Left renal pelvis (tissue), 4 donors: ENCODE measurements around the gene CADM2. TPM values are rescaled to one million over a fixed set of nuclear protein-coding genes. Genes with fewer than 3 reads are reported as not detected.
"Not testable (repeated sequence)": the region's sequence is repeated elsewhere in the genome, so short reads cannot be mapped to it uniquely, and the experiment has no call there.

ENCODE experiments used
- DNase-seq, 4 donors: peaks; one replicate each; pipeline ENCODE4 v3.0.0-alpha.2; 2013; ENCODE audit warnings: low read depth in 4 of 4, low spot score in 3 of 4
- polyA plus RNA-seq, 4 donors: library from polyadenylated mRNA; unstranded; fragments of 120-200 nt; gene quantifications; one replicate each; pipeline ENCODE4 v1.2.1, GENCODE V29; 2013; ENCODE audit not compliant: insufficient read length in 4 of 4

Gene CADM2
- polyA plus RNA-seq, 4 donors = 0.27 to 6.4 (median 0.70) TPM

GRCh38 chr3:85605066-85605465, 646.3 kb downstream of the CADM2 start:
- no peak for DNase-seq

- no peak for DNase-seq
These were observed 667.9 kb downstream of the CADM2 start for GRCh38 chr3:85626662-85627061.

GRCh38 chr3:85627932-85628331, 669.1 kb downstream of the CADM2 start:
- no peak for DNase-seq

GRCh38 chr3:85631070-85631469, 672.3 kb downstream of the CADM2 start:
- no peak for DNase-seq

GRCh38 chr3:85632921-85633320, 674.1 kb downstream of the CADM2 start:
- DNase-seq = no peak

GRCh38 chr3:85652360-85652759, 693.6 kb downstream of the CADM2 start:
- no peak for DNase-seq

GRCh38 chr3:85660451-85660850, 701.7 kb downstream of the CADM2 start:
- DNase-seq = no peak

- no peak for DNase-seq
These were observed 703.7 kb downstream of the CADM2 start for GRCh38 chr3:85662462-85662861.

- DNase-seq = no peak
These were observed 709.0 kb downstream of the CADM2 start for GRCh38 chr3:85667744-85668143.

GRCh38 chr3:85670634-85671205, 711.9 kb downstream of the CADM2 start:
- no peak for DNase-seq

- no peak for DNase-seq
These were observed 714.0 kb downstream of the CADM2 start for GRCh38 chr3:85672761-85673160.

- DNase-seq = no peak
These were observed 719.9 kb downstream of the CADM2 start for GRCh38 chr3:85678713-85679112.

GRCh38 chr3:85681906-85682305, 723.1 kb downstream of the CADM2 start:
- DNase-seq = no peak

- DNase-seq = no peak
These were observed 732.4 kb downstream of the CADM2 start for GRCh38 chr3:85691196-85691595.

GRCh38 chr3:85697156-85697555, 738.4 kb downstream of the CADM2 start:
- no peak for DNase-seq

- no peak for DNase-seq
These were observed 747.3 kb downstream of the CADM2 start for GRCh38 chr3:85706130-85706529.

GRCh38 chr3:85708325-85708724, 749.5 kb downstream of the CADM2 start:
- DNase-seq = not testable (repeated sequence)

- DNase-seq = no peak
These were observed 750.6 kb downstream of the CADM2 start for GRCh38 chr3:85709346-85709892.

- no peak for DNase-seq
These were observed 751.7 kb downstream of the CADM2 start for GRCh38 chr3:85710490-85710889.

- DNase-seq = no peak
These were observed 762.8 kb downstream of the CADM2 start for GRCh38 chr3:85721409-85722145.

- no peak for DNase-seq
These were observed 767.0 kb downstream of the CADM2 start for GRCh38 chr3:85725809-85726208.

GRCh38 chr3:85726241-85726640, 767.5 kb downstream of the CADM2 start:
- DNase-seq = no peak
